Limb (tissue), 2 donors: ENCODE measurements around the gene ECEL1.
A peak's percentile ranks its signal among the peaks of the same experiment; 100 is the strongest.
"Not testable (repeated sequence)": the region's sequence is repeated elsewhere in the genome, so short reads cannot be mapped to it uniquely, and the experiment has no call there.

Experiments used
- DNase-seq, 2 donors: peaks; one replicate each; pipeline ENCODE4 v3.0.0-alpha.2; 2016; ENCODE audit errors: extremely low spot score in 2 of 2

The ECEL1 gene

GRCh38 chr2:232487385-232488096 lies at the start of gene ECEL1:
TSS of gene ECEL1 (minus strand) at chr2:232487834. CDS start at chr2:232486653, 1,181 bp downstream.
- peak in 1 of 2 donors; percentile 54 for DNase-seq

- DNase-seq = no peak
These were observed 49.4 kb upstream of the ECEL1 start for GRCh38 chr2:232537079-232537478.

- no peak for DNase-seq
These were observed 48.3 kb upstream of the ECEL1 start for GRCh38 chr2:232535761-232536530.

- no peak for DNase-seq
These were observed 47.5 kb upstream of the ECEL1 start for GRCh38 chr2:232534940-232535651.

- no peak for DNase-seq
These were observed 46.5 kb upstream of the ECEL1 start for GRCh38 chr2:232533944-232534710.

GRCh38 chr2:232532821-232533220 lies 45.2 kb upstream of the ECEL1 start:
- not testable (repeated sequence) for DNase-seq

- no peak for DNase-seq
These were observed 44.8 kb upstream of the ECEL1 start for GRCh38 chr2:232532419-232532818.

GRCh38 chr2:232530626-232531260 lies 43.1 kb upstream of the ECEL1 start:
- no peak for DNase-seq

GRCh38 chr2:232529806-232530547 lies 42.3 kb upstream of the ECEL1 start:
- no peak for DNase-seq

GRCh38 chr2:232528746-232529460 lies 41.3 kb upstream of the ECEL1 start:
- DNase-seq = no peak

- DNase-seq = no peak
These were observed 40.4 kb upstream of the ECEL1 start for GRCh38 chr2:232527905-232528470.

- DNase-seq = no peak
These were observed 38.8 kb upstream of the ECEL1 start for GRCh38 chr2:232526372-232526941.

- peak; percentile 76 to 81 for DNase-seq
These were observed 38.2 kb upstream of the ECEL1 start, which contains the start of gene CHRND for GRCh38 chr2:232525791-232526371. TSS of gene CHRND (plus strand) at chr2:232526160. CDS start at chr2:232526216, 56 bp downstream.

GRCh38 chr2:232525199-232525598 lies 37.6 kb upstream of the ECEL1 start:
- no peak for DNase-seq

- no peak for DNase-seq
These were observed 37.1 kb upstream of the ECEL1 start for GRCh38 chr2:232524771-232525170.

GRCh38 chr2:232523682-232524597 lies 36.3 kb upstream of the ECEL1 start:
- peak; percentile 47 to 72 for DNase-seq

- DNase-seq = no peak
These were observed 35.7 kb upstream of the ECEL1 start for GRCh38 chr2:232523402-232523681.
